Glomerular endothelial cell (primary cell): Measurements from ENCODE around the gene ZBTB33. TPM values are rescaled to one million over a fixed set of nuclear protein-coding genes. Genes with fewer than 3 reads are reported as not detected.

Source experiments
- DNase-seq: peaks from one replicate; pipeline ENCODE4 v3.0.0-alpha.2; 2011; ENCODE audit warnings: low read depth, low spot score; ENCODE audit errors: extremely low read depth
- total RNA-seq: library from RNA; depleted of rRNA; stranded (reverse); fragments of >200 nt; gene quantifications from 2 replicates; pipeline ENCODE4 v1.2.3, GENCODE V29; 2015

The ZBTB33 gene
- total RNA-seq, 1 donor from 2014 or later = 19.4 TPM

- no peak for DNase-seq
Measured at GRCh38 chrX:120304256-120304655, 53.6 kb downstream of the ZBTB33 start.

- DNase-seq = no peak
Measured at GRCh38 chrX:120305531-120306141, 55.0 kb downstream of the ZBTB33 start.

GRCh38 chrX:120306630-120307029 is 56.0 kb downstream of the ZBTB33 start:
- DNase-seq = no peak

Other genes with a start within 250 kb of the ZBTB33 start
- not detected in 2 replicates for gene RHOXF2B, start 173.1 kb upstream of the ZBTB33 start, total RNA-seq
- gene RHOXF1, start 134.9 kb upstream of the ZBTB33 start, total RNA-seq = not detected in 2 replicates
- gene RHOXF2, start 92.2 kb upstream of the ZBTB33 start, total RNA-seq = not detected in 2 replicates
- 0.05 TPM in 1 of 2 replicates, not detected in the other for gene TMEM255A, start 60.6 kb downstream of the ZBTB33 start, total RNA-seq
- gene ATP1B4, start 111.3 kb downstream of the ZBTB33 start, total RNA-seq = not detected in 2 replicates
- 195 and 215 TPM in 2 replicates for gene LAMP2, start 218.5 kb downstream of the ZBTB33 start, total RNA-seq